Heart left ventricle (tissue), 16 donors: ENCODE results near the gene ABCA13. TPM values are rescaled to one million over a fixed set of nuclear protein-coding genes. Genes with fewer than 3 reads are reported as not detected.

Experiments
- ATAC-seq, 4 donors: fragments of 200-7000 bp; cut with Tn5 transposase; one replicate each; pipeline ENCODE4 v1.9.1; 2020 to 2022; ENCODE audit warnings: moderate library complexity in 4 of 4, mild to moderate bottlenecking in 3 of 4, moderate number of reproducible peaks in 1 of 4
- DNase-seq, 5 donors: peaks; one replicate each; pipeline ENCODE4 v3.0.0-alpha.2; 2020
- H3K27ac ChIP-seq, 12 donors: fragments of 200-600 bp; sonication (generic) in 4 of 12; one replicate each; pipeline versions ENCODE4 v1.5.0 to v1.8.0; 2016 to 2022; ENCODE audit warnings: mild to moderate bottlenecking in 2 of 12
- H3K27me3 ChIP-seq, 9 donors: fragments of 200-600 bp; sonication (generic) in 2 of 9; one replicate each; pipeline versions ENCODE4 v1.5.1 to v1.8.0; 2016 to 2022; ENCODE audit warnings: mild to moderate bottlenecking in 3 of 9
- H3K36me3 ChIP-seq, 9 donors: fragments of 200-600 bp; sonication (generic) in 2 of 9; one replicate each; pipeline versions ENCODE4 v1.5.0 to v1.8.0; 2018 to 2022; ENCODE audit warnings: mild to moderate bottlenecking in 2 of 9
- H3K4me1 ChIP-seq, 12 donors: fragments of 200-600 bp; sonication (generic) in 4 of 12; one replicate each; pipeline versions ENCODE4 v1.5.0 to v1.8.0; 2016 to 2022; ENCODE audit warnings: mild to moderate bottlenecking in 3 of 12
- H3K4me3 ChIP-seq, 12 donors: fragments of 200-600 bp; sonication (generic) in 4 of 12; one replicate each; pipeline versions ENCODE4 v1.5.0 to v1.8.0; 2017 to 2022; ENCODE audit warnings: mild to moderate bottlenecking in 9 of 12, moderate library complexity in 4 of 12
- H3K9me3 ChIP-seq, 12 donors: fragments of 200-600 bp; sonication (generic) in 4 of 12; one replicate each; pipeline versions ENCODE4 v1.5.0 to v1.8.0; 2016 to 2022; ENCODE audit warnings: mild to moderate bottlenecking in 1 of 12
- POLR2A ChIP-seq, 2 donors: fragments of 450-650 bp; IDR thresholded peaks; one replicate each; pipeline ENCODE4 v1.6.1; 2017; ENCODE audit warnings: antibody characterized with exemption in 2 of 2, mild to moderate bottlenecking in 2 of 2, moderate library complexity in 2 of 2
- WGBS, 4 donors: extraction: QIAGEN DNeasy Blood & Tissue Kit in 2 of 4; methylation state at CpG; one replicate each; pipeline versions ENCODE4 v1.1.5 to v1.1.7; 2013 to 2018; 5-methylcytosine and 5-hydroxymethylcytosine counted together
- intact Hi-C, 10 donors: fragments of 100-400 bp; cut with DNase I; formaldehyde crosslinking; loops; one replicate each; pipeline versions ENCODE4 v1.11.1 to v1.14.2; 2022
- polyA plus RNA-seq, 2 donors: library from polyadenylated mRNA; stranded (reverse); fragments of 200-250 nt; gene quantifications; one replicate each; pipeline ENCODE4 v1.2.3, GENCODE V29; 2013
- total RNA-seq, 9 donors: library from RNA; depleted of rRNA in 2 of 9; stranded (reverse); fragments of >200 nt in 2 of 9; fragmentation: NEBNext Ultra II Directional in 3 of 9; extraction: Animal tissue kit (Norgen Biotek cat#: 25700) in 3 of 9; gene quantifications; one replicate each; pipeline versions ENCODE4 v1.1.0 to v1.2.4, GENCODE V29; 2016 to 2023
- TF ChIP-seq, protein P1 (sequence below), 12 donors: fragments of 200-600 bp; sonication (generic) in 4 of 12; IDR thresholded peaks; one replicate each; pipeline versions ENCODE4 v1.5.0 to v1.8.0; 2018 to 2022; ENCODE audit warnings: antibody characterized with exemption in 12 of 12, mild to moderate bottlenecking in 5 of 12
- donor health status: ischemic (EF 13 %, LVEDD 7.1; RV severe dilation, severe dysfunction).
- donor health status: healthy with polysubstance abuse.
- donor health status: DM: no; HTN: yes; CAD: no.
- donor health status: DM: no; HTN: no; CAD: no.
- donor health status: ischemic (EF 25% LVEDD 6.9; RV normal size, moderate dysfunction).
- donor health status: ischemic (EF 25% LVEDD 5.7; RV mildly dilated, moderate dysfunction).
- donor health status: healthy.
- donor health status: DM: yes; HTN: yes; CAD: no.
- donor health status: ischemic (EF 35%, LVEDD 5.7; RV mildly dilated, moderate dysfunction).
- donor health status: nonischemic (EF 11% LVEDD 7.7; RV severe dilation, severe dysfunction).
- donor health status: DM: yes; HTN: yes; CAD: no.
- donor health status: PGD.
- donor health status: ischemic (EF 29% LVEDD 5.4; RV normal size, mild dysfunction).
- donor health status: nonischemic (EF 23%, LVEDD 6.1; RV moderate dilation, normal function).

Gene ABCA13
- total and polyA plus RNA-seq, 11 donors = 0.01 to 0.29 (median 0.07) TPM; not detected in 3

DNA sequence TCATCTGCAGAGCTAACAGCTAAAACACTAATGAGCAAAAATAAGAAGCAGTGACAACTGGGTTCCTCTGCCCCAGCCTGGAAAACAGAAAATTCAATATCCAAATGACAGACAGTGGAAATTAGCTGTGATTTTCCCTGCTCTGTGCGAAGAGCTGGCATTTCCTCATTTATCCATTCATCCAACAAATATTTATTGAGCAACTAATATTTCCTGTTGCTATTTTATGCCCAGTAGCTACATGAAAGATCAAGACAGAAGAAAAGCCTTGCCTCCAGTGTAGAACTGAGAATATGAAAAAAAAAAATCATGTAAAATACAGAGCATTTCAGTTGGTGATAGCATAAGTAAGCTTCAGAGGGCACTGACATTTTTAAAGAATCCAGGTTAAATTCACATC is 140.9 kb downstream of the ABCA13 start:
- WGBS, 4 donors = 72 to 88% (median 79%) methylated on average over 1 of the region's 1 CpG
- Histone ChIP-seq H3K27me3 (peaks cover 0 to 9% (median 0%) of the 10 kb centered on the region in 9 donors), H3K4me1 (no peaks in the 10 kb centered on the region), H3K4me3 (no peak overlapping the region), H3K9me3 (no peaks in the 10 kb centered on the region), H3K27ac (no peak overlapping the region), H3K36me3 (no peaks in the 10 kb centered on the region)
- ATAC-seq = no peak
- intact Hi-C loops = no loop called here
- no peak for DNase-seq
- TF ChIP-seq, protein P1, sequence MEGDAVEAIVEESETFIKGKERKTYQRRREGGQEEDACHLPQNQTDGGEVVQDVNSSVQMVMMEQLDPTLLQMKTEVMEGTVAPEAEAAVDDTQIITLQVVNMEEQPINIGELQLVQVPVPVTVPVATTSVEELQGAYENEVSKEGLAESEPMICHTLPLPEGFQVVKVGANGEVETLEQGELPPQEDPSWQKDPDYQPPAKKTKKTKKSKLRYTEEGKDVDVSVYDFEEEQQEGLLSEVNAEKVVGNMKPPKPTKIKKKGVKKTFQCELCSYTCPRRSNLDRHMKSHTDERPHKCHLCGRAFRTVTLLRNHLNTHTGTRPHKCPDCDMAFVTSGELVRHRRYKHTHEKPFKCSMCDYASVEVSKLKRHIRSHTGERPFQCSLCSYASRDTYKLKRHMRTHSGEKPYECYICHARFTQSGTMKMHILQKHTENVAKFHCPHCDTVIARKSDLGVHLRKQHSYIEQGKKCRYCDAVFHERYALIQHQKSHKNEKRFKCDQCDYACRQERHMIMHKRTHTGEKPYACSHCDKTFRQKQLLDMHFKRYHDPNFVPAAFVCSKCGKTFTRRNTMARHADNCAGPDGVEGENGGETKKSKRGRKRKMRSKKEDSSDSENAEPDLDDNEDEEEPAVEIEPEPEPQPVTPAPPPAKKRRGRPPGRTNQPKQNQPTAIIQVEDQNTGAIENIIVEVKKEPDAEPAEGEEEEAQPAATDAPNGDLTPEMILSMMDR (IDR thresholded peaks at IDR 0.05) = no peak
- TF ChIP-seq POLR2A (IDR thresholded peaks at IDR 0.05) = no peak

DNA sequence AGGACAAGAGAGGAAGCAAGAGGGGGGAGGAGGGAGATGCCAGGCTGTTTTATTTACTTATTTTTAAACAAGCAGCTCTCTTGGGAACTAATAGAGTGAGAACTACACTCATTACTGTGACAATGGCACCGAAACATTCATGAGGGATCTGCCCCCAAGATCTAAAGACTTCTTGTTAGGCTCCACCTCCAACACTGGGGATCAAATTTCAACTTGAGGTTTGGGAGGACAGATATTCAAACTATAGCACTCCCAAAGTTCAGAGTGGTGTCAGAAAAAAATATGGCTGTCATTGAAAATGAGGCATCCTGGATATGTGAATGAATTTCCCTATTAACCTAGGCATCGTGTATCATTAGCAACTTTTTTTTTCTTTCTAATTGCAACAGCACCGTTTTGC is 145.5 kb downstream of the ABCA13 start:
- H3K36me3 ChIP-seq = no peaks in the 10 kb centered on the region
- WGBS, 4 donors = 69 to 78% (median 74%) methylated on average over 3 of the region's 3 CpGs
- DNase-seq (no peak), ATAC-seq (no peak)
- H3K27me3 ChIP-seq = no peaks in the 10 kb centered on the region
- intact Hi-C loops = no loop called here
- H3K4me1 ChIP-seq = no peaks in the 10 kb centered on the region
- TF ChIP-seq, protein P1 (IDR thresholded peaks at IDR 0.05) = no peak
- no peak for TF ChIP-seq POLR2A (IDR thresholded peaks at IDR 0.05)
- no peak overlapping the region for H3K4me3 ChIP-seq
- H3K9me3 ChIP-seq = no peaks in the 10 kb centered on the region
- no peak overlapping the region for H3K27ac ChIP-seq

- Histone ChIP-seq H3K36me3 (no peaks in the 10 kb centered on the region), H3K9me3 (no peaks in the 10 kb centered on the region), H3K27me3 (no peaks in the 10 kb centered on the region), H3K4me3 (no peak overlapping the region), H3K4me1 (no peaks in the 10 kb centered on the region), H3K27ac (no peak overlapping the region)
- 64 to 75% (median 67%) methylated on average over 3 of the region's 3 CpGs for WGBS, 4 donors
- ATAC-seq (no peak), DNase-seq (no peak)
- TF ChIP-seq, protein P1 (IDR thresholded peaks at IDR 0.05) = no peak
- TF ChIP-seq POLR2A (IDR thresholded peaks at IDR 0.05) = no peak
- intact Hi-C loops = no loop called here
These were observed 146.1 kb downstream of the ABCA13 start for GRCh38 chr7:48317360-48317759.

DNA sequence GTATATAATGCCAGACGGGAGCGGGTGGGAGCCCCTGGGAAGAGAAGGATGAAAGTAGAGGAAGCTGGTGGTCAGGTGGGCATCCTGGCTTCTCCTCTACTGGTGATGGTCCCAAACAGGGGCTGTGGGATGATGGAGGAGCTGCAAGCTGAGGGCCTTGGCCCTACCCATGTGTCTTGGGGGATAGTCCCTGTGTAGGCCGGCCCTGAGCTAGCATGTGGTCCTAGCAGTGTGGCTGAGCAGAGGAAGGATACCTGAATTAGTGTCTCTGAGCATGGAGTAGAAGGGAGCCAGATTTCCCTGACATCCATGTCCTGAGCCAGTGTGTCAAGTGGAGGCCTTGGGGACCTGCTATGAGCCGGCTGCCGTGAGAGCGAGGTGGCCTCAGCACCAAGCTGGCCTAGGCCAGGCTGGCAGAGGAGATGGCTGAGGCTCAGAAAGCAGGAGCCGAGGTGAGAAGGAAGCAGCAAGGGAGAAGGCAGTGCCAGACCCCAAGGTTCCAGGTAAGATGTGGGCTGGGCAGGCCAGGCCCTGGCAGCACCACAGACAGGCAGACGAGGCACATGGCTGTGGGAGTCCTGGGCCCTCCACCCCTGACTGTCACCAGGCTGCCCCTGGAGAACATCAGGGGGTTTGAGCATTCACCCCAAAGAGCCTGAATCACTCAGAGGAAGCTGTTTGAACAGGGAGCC is 150.2 kb downstream of the ABCA13 start:
- intact Hi-C loops = no loop called here

More for the DNA sequence above, 150.2 kb downstream of the ABCA13 start:
- no peaks in the 10 kb centered on the region for H3K27me3 ChIP-seq
- 84 to 94% (median 91%) methylated on average over 6 to 8 of the region's 8 CpGs for WGBS, 4 donors
- H3K9me3 ChIP-seq = peaks cover 0 to 22% (median 13%) of the 10 kb centered on the region in 12 donors
- H3K4me3 ChIP-seq = no peak overlapping the region
- ATAC-seq = no peak
- no peak for DNase-seq
- TF ChIP-seq, protein P1 (IDR thresholded peaks at IDR 0.05) = no peak
- TF ChIP-seq POLR2A (IDR thresholded peaks at IDR 0.05) = no peak
- H3K36me3 ChIP-seq = no peaks in the 10 kb centered on the region
- H3K4me1 ChIP-seq = no peaks in the 10 kb centered on the region
- no peak overlapping the region for H3K27ac ChIP-seq
